ENCODE results near the gene GARRE1.
"Not testable (repeated sequence)": the region's sequence is repeated elsewhere in the genome, so short reads cannot be mapped to it uniquely, and the experiment has no call there.

GARRE1 gene

GRCh38 chr19:34241513-34242337, 12.6 kb upstream of the GARRE1 start:
- DNase-seq (ENCODE audit: insufficient read length, low spot score) (no peak), FAIRE-seq (no peak)
- TF ChIP-seq POLR2A (IDR thresholded peaks at IDR 0.05; ENCODE audit: low read depth, low read length), result no peak

DNA sequence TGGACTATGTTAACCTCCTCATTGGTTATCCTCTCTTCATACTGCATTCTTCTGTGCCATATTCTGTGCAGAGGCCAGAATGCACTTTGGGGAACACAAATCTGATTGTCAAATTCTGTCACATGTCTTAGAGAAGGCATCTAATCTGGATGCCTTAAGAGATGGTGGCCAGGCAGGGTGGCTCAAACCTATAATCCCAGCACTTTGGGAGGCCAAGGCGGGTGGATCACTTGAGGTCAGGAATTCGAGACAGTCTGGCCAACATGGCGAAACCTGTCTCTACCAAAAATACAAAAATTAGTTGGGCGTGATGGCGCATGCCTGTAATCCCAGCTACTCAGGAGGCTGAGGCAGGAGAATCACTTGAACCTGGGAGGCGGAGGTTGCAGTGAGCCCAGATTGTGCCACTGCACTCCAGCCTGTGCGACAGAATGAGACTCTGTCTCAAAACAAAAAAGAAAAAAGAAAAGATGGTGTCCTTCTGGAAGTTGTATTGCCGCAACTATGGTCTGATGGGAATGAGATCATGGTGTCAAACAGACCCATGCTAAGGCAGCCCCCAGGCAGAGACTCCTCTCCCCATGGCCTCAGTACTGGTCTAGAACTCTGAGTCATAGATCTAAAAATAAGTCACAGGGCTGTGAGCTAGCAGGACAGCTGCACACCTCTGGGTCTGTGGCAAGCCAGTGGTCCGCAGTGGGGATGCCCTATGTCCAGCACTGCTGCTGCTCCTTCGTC, 11.0 kb upstream of the GARRE1 start:
- peak; percentile 61 for DNase-seq (ENCODE audit: insufficient read length, low spot score)
- not testable (repeated sequence) for FAIRE-seq

GRCh38 chr19:34243876-34244578, 10.3 kb upstream of the GARRE1 start:
- no peak for TF ChIP-seq POLR2A (IDR thresholded peaks at IDR 0.05; ENCODE audit: low read depth, low read length)
- FAIRE-seq, result no peak
- no peak for DNase-seq (ENCODE audit: insufficient read length, low spot score)

DNA sequence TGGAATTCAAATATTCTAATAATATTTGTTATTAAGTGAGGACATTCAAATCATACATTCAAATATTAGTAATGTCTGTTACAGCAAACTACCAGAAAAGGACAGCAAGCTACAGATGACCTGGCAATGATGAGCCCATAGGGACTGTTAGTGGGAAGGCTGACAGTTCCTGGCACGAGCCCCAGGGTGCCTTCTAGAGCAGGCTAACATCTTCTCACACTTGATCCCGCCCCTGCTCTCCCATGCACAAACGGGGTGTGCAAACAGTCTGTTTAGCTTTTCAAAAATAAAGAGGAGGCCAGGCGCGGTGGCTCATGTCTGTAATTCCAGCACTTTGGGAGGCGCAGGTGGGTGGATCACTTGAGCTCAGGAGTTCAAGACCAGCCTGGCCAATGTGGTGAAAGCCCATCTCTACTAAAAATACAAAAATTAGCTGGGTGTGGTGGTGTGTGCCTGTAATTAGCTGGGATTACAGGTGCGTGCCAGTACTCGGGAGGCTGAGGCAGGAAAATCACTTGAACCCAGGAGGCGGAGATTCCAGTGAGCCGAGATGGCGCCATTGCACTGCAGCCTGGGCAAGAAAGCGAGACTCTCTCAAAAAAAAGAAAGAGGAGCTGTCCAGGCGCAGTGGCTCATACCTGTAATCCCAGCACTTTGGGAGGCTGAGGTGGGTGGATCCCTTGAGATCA, 9.6 kb upstream of the GARRE1 start:
- TF ChIP-seq POLR2A (IDR thresholded peaks at IDR 0.05; ENCODE audit: low read depth, low read length), result no peak
- FAIRE-seq (no peak), DNase-seq (ENCODE audit: insufficient read length, low spot score) (no peak)

DNA sequence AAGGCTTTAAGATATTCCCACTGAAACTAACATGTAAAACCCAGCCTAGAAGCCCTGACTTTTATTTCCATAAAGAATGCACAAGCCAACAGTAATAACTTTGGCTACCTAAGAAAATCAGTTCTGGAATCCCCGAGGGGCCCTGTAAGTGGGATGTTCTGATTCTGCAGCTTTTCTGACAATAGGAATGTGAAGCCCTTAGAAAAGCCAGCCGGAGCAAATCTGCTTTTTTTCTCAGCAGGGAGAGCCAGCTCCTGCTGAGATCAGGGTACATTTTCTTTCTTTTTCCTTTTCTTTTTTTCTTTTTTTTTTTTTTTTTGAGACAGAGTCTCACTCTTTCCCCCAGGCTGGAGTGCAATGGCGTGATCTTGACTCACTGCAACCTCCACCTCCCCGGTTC, 8.0 kb upstream of the GARRE1 start:
- DNase-seq (ENCODE audit: insufficient read length, low spot score), result no peak
- TF ChIP-seq POLR2A (IDR thresholded peaks at IDR 0.05; ENCODE audit: low read depth, low read length), result no peak
- FAIRE-seq, result no peak

DNA sequence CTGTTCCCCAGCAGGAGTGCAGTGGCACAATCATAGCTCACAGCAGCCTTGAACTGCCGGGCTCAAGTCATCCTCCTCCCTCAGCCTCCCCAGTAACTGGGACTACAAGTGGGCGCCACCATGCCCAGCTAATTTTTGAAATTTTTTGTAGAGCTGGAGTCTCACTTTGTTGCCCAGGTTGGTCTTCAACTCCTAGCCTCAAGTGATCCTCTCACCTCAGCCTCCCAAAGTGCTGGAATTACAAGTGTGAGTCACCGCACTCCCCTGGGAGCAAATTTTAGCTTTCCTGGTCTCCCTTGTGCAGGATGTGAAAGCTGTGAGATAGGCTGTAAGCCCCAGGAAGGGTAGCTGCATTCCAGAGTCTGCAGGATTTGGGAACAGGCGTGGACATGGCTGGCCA, 5.4 kb upstream of the GARRE1 start:
- TF ChIP-seq POLR2A (IDR thresholded peaks at IDR 0.05; ENCODE audit: low read depth, low read length), result no peak
- DNase-seq (ENCODE audit: insufficient read length, low spot score) (no peak), FAIRE-seq (no peak)

DNA sequence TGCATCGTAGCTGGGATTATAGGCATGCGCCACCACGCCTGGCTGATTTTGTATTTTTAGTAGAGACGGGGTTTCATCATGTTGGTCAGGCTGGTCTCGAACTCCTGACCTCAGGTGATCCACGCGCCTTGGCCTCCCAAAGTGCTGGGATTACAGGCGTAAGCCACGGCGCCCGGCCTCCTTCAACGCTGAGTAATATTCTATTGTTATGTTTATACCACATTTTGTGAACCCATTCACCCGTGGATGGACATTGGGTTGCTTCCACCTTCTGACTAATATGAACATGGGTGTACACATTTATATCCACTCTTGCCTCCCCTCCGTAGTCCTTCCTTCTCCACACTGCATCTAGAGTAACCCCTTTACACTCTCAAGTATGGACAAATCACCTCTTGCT, 1.2 kb upstream of the GARRE1 start:
- not testable (repeated sequence) for FAIRE-seq; DNase-seq (ENCODE audit: insufficient read length, low spot score)

GRCh38 chr19:34253681-34254045, 691 bp upstream of the GARRE1 start:
- not testable (repeated sequence) for FAIRE-seq; DNase-seq (ENCODE audit: insufficient read length, low spot score)

- no peak for FAIRE-seq
- no peak for TF ChIP-seq POLR2A (IDR thresholded peaks at IDR 0.05; ENCODE audit: low read depth, low read length)
- peak; percentile 66 for DNase-seq (ENCODE audit: insufficient read length, low spot score)
Observed at GRCh38 chr19:34254698-34255432, 511 bp downstream of the GARRE1 start.

DNA sequence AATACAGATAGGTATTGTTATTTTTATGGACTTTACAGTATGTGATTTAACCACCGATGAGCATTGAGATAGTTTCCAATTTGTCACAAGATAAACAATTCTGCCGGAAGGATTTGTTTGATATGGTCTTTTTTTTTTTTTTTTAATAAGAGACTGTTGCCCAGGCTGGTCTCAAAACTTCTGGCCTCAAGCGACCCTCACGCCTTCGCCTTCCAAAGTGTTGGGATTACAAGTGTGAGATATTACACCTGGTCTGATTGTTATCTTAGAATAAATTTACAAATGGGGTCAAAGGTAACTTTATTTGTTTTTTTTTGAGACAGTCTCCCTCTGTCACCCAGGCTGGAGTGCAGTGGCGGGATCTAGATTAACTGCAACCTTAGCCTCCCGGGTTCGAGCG, 1.2 kb downstream of the GARRE1 start:
- FAIRE-seq (no peak), DNase-seq (ENCODE audit: insufficient read length, low spot score) (no peak)
- no peak for TF ChIP-seq POLR2A (IDR thresholded peaks at IDR 0.05; ENCODE audit: low read depth, low read length)

GRCh38 chr19:34256835-34257558, 2.6 kb downstream of the GARRE1 start:
- DNase-seq (ENCODE audit: insufficient read length, low spot score) (no peak), FAIRE-seq (no peak)
- TF ChIP-seq POLR2A (IDR thresholded peaks at IDR 0.05; ENCODE audit: low read depth, low read length), result no peak

DNA sequence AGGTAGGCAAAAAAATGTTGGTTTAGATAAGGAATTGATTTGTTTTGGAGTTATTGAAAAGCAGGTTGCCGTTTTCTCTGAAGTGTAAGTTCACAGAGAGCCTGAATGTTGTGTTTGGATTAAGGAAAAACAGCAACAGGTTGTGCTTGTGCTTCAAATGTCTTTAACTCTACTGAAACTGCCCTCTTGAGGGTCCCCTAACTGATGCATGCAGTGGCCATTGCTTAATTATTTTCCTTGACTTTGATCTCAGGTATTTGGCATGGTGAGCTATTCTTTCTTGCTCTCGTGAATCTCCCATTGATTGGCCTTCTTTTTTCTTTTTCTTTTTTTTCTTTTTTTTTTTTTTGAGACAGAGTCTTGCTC, 3.2 kb downstream of the GARRE1 start:
- no peak for FAIRE-seq

More for the DNA sequence above, 3.2 kb downstream of the GARRE1 start:
- no peak for TF ChIP-seq POLR2A (IDR thresholded peaks at IDR 0.05; ENCODE audit: low read depth, low read length)
- no peak for DNase-seq (ENCODE audit: insufficient read length, low spot score)

All from H54 (cell line).